Fibroblast of the aortic adventitia (primary cell): Measurements from ENCODE around the gene UNC5A. TPM values are rescaled to one million over a fixed set of nuclear protein-coding genes. Genes with fewer than 3 reads are reported as not detected.

ENCODE experiments used
- DNase-seq: peaks from one replicate; pipeline ENCODE4 v3.0.0-alpha.2; 2010; ENCODE audit warnings: low read depth
- H3K4me3 ChIP-seq: 2 replicates; pipeline ENCODE4 v1.5.1; 2011; ENCODE audit warnings: low read depth, mild to moderate bottlenecking, control low read depth, low read length, moderate library complexity
- CTCF ChIP-seq: IDR thresholded peaks from 2 replicates; pipeline ENCODE4 v1.5.1; 2011; ENCODE audit warnings: mild to moderate bottlenecking, low read length, control low read depth, inconsistent platforms; ENCODE audit not compliant: insufficient read depth
- total RNA-seq: library from RNA; depleted of rRNA; stranded (reverse); fragments of >200 nt; gene quantifications from 2 replicates; pipeline ENCODE4 v1.2.3, GENCODE V29; 2012; ENCODE audit warnings: low replicate concordance

Gene UNC5A
- total RNA-seq, 1 donor: not detected

- no peak for TF ChIP-seq CTCF
- no peak for DNase-seq
- H3K4me3 ChIP-seq: no peak overlapping the region
Observed at GRCh38 chr5:176821441-176821840, 11.1 kb downstream of the UNC5A start.

DNA sequence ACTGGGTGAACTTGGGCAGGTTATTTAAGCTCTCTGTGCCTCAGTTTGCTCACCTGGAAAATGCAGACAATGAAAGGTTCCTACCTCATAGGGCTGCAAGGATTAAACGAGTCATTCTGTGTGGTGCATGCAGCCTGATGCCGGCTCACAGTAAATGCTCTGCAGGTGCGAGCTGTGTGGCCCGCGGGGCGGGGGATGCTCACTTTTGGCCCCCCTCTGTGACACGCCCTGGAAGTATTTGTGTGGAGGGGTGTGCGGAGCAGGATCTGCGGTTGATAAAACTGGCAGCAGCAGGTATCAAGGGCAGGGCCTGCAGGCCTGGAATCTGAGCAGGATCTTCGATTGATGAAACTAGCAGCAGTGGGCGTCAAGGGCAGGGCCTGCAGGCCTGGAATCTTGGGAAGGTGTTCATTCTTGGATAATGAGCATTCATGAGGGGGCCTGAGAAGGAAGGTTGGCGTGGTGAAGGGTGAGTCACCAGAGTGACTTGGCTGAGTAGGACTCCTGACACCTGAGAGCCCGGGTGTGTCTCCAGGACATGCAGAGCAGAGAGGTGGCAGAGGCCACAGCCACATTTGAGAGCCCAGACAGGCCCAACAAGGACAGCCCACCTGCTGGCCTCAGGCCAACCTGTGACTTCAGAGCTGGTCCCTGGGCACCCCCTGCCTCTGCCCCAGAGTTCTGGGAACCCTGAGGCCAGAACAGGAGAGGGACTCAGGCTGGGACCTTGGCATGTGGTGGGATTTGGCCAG, 11.9 kb downstream of the UNC5A start:
- no peak for TF ChIP-seq CTCF
- DNase-seq: no peak
- H3K4me3 ChIP-seq: no peak overlapping the region

GRCh38 chr5:176822793-176823481, 12.6 kb downstream of the UNC5A start:
- no peak overlapping the region for H3K4me3 ChIP-seq
- no peak for TF ChIP-seq CTCF
- DNase-seq: no peak

DNA sequence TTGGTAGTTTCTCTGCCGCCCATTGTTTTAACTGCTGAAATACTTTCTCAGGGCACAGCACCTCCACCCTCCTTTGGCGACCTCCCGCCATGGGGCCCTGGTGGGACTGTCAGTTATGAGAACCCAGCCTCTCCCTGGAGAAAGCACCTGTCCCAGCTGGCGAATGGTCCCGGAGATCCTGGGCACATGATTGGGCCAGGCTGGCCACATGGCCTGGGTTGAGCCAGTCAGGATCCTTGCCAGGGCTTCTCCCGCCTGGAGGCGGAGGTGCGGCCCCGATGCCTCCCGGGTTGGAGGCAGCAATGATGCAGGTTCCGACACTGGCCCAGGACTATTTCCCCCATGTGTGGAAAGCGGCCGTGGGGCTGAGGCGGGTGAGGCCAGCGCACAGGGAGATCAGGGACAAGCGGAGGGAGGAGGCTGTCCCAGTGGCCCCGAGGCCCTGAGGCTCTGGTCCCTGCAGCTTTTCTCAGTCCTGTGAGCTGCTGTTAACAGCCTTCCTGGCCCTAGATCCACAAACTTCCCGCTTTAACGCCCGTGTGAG, 13.6 kb downstream of the UNC5A start:
- DNase-seq: no peak
- TF ChIP-seq CTCF: no peak
- H3K4me3 ChIP-seq: no peak overlapping the region

DNA sequence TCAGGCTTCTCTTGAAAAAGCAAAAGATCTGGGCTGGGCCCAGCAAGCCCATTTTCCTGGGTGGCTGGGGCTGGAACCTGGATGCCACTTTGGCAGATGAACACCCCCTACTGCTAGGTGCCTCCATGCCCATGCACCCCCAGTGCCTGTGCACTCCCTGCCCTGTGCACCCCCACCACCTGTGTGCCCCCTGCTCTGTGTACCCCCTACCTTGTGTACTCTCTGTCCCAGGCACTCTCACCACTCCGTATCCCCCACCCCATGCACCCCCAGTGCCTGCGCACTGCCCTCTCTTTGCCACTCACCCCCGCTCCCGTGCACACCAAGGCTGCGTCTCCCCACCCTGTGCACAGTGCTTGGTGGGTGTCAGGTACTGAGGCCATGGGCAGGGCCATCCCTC, 14.2 kb downstream of the UNC5A start:
- no peak for DNase-seq
- H3K4me3 ChIP-seq: no peak overlapping the region
- no peak for TF ChIP-seq CTCF

GRCh38 chr5:176825234-176825633, 14.9 kb downstream of the UNC5A start:
- TF ChIP-seq CTCF: no peak
- no peak overlapping the region for H3K4me3 ChIP-seq
- DNase-seq: no peak
